NCI-H2107 treated with DMSO at 0.1 percent for 48 hours (cell line): ENCODE data around the gene XAF1.
"Not testable (repeated sequence)": the region's sequence is repeated elsewhere in the genome, so short reads cannot be mapped to it uniquely, and the experiment has no call there.

Experiments
- DNase-seq: peaks from one replicate; lab custom pipeline; 2025; ENCODE audit not compliant: unreplicated experiment; lab: John Stamatoyannopoulos, UW

XAF1 gene

GRCh38 chr17:6753006-6753445, 2.8 kb upstream of the XAF1 start:
- DNase-seq = no peak

GRCh38 chr17:6753546-6753945, 2.3 kb upstream of the XAF1 start:
- DNase-seq = no peak

- DNase-seq = no peak
Measured at GRCh38 chr17:6755281-6755680, 565 bp upstream of the XAF1 start.

GRCh38 chr17:6756425-6757031, 682 bp downstream of the XAF1 start:
- DNase-seq = no peak

- DNase-seq = no peak
Measured at GRCh38 chr17:6757747-6758146, 1.9 kb downstream of the XAF1 start.

GRCh38 chr17:6761779-6762178, 5.9 kb downstream of the XAF1 start:
- DNase-seq = no peak

- DNase-seq = no peak
Measured at GRCh38 chr17:6768447-6768846, 12.6 kb downstream of the XAF1 start.

GRCh38 chr17:6772016-6772415, 16.2 kb downstream of the XAF1 start:
- no peak for DNase-seq

GRCh38 chr17:6774906-6775305, 19.1 kb downstream of the XAF1 start:
- not testable (repeated sequence) for DNase-seq

- DNase-seq = no peak
Measured at GRCh38 chr17:6775871-6776405, 20.1 kb downstream of the XAF1 start, which contains the start of gene FBXO39. Gene FBXO39, plus strand, starts transcription at chr17:6776215. Its CDS starts 3,654 bp downstream, at chr17:6779869.

GRCh38 chr17:6779411-6779810, 23.6 kb downstream of the XAF1 start:
- no peak for DNase-seq

- no peak for DNase-seq
Measured at GRCh38 chr17:6780001-6780400, 24.2 kb downstream of the XAF1 start.

- no peak for DNase-seq
Measured at GRCh38 chr17:6780886-6781285, 25.0 kb downstream of the XAF1 start.

- DNase-seq = no peak
Measured at GRCh38 chr17:6782244-6782643, 26.4 kb downstream of the XAF1 start.

- DNase-seq = no peak
Measured at GRCh38 chr17:6786618-6787017, 30.8 kb downstream of the XAF1 start.

- no peak for DNase-seq
Measured at GRCh38 chr17:6787081-6787693, 31.3 kb downstream of the XAF1 start.

- DNase-seq = no peak
Measured at GRCh38 chr17:6789146-6789545, 33.3 kb downstream of the XAF1 start.

- DNase-seq = no peak
Measured at GRCh38 chr17:6793748-6794493, 38.1 kb downstream of the XAF1 start.

GRCh38 chr17:6796017-6796886, 40.4 kb downstream of the XAF1 start:
- DNase-seq = no peak

- no peak for DNase-seq
Measured at GRCh38 chr17:6796887-6797490, 41.1 kb downstream of the XAF1 start.
